DND-41 (cell line): ENCODE results near the gene NOC2L.

Experiments used
- CTCF ChIP-seq: IDR thresholded peaks from 2 replicates; pipeline ENCODE4 v1.5.1; 2012; ENCODE audit warnings: borderline replicate concordance, low read length, moderate library complexity, mild to moderate bottlenecking; ENCODE audit not compliant: poor library complexity, severe bottlenecking; ENCODE audit errors: extremely low read depth
- EZH2 ChIP-seq: IDR thresholded peaks from 3 replicates; pipeline ENCODE4 v1.6.1; 2012; ENCODE audit warnings: borderline replicate concordance, low read depth, mild to moderate bottlenecking, moderate library complexity, low read length, inconsistent platforms; ENCODE audit not compliant: severe bottlenecking

DNA sequence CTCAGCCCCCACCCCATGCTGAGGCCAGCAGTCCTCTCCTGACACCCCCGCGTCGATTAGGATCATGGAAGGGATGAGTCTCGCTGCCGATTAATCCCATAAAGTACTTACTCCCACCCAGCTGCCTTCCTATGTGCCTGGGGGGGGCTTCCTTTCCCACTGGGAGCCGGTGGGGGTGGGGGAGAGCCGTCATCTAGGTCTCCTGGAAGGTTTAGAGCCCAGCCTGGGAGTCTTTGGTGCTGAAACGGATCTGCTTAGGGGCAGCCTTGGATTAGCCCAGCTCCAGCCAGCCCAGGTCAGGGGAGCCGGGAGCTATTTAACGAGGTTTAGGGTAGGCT is 25.5 kb downstream of the NOC2L start:
- TF ChIP-seq CTCF (no peak), EZH2 (no peak)
